Ovary (tissue), 9 donors: Measurements from ENCODE around the gene DOCK1. TPM values are rescaled to one million over a fixed set of nuclear protein-coding genes. Genes with fewer than 3 reads are reported as not detected.

Experiments
- DNase-seq, 5 donors: peaks; one replicate each; pipeline ENCODE4 v3.0.0-alpha.2; 2019 to 2020
- H3K27ac ChIP-seq, 2 donors: fragments of 200-600 bp; one replicate each; pipeline versions ENCODE4 v1.5.1 to v1.8.0; 2019 to 2022
- H3K27me3 ChIP-seq: fragments of 200-600 bp; one replicate; pipeline ENCODE4 v1.8.0; 2022
- H3K36me3 ChIP-seq: fragments of 200-600 bp; sonication (generic); one replicate; pipeline ENCODE4 v1.5.1; 2019
- H3K4me1 ChIP-seq: one replicate; pipeline ENCODE4 v1.8.1; 2013; ENCODE audit warnings: mild to moderate bottlenecking, moderate library complexity; ENCODE audit not compliant: insufficient read depth
- H3K4me3 ChIP-seq: fragments of 200-600 bp; sonication (generic); one replicate; pipeline ENCODE4 v1.5.1; 2017
- H3K9me3 ChIP-seq, 2 donors: fragments of 200-600 bp in 1 of 2; sonication (generic) in 1 of 2; one replicate each; pipeline versions ENCODE4 v1.5.1 to v1.8.1; 2013 to 2019; ENCODE audit warnings: mild to moderate bottlenecking in 1 of 2, moderate library complexity in 1 of 2
- CTCF ChIP-seq, 3 donors: fragments of 450-650 bp in 2 of 3; fragments of 200-600 bp in 1 of 3; IDR thresholded peaks; one replicate each; pipeline versions ENCODE4 v1.5.1 to v1.8.0; 2016 to 2022; ENCODE audit warnings: antibody characterized with exemption in 3 of 3, mild to moderate bottlenecking in 1 of 3
- EP300 ChIP-seq: sonication (generic); formaldehyde crosslinking; IDR thresholded peaks from one replicate; pipeline ENCODE4 v1.6.1; 2017; ENCODE audit warnings: antibody characterized with exemption
- POLR2A ChIP-seq: fragments of 450-650 bp; IDR thresholded peaks from one replicate; pipeline ENCODE4 v1.6.1; 2017; ENCODE audit warnings: antibody characterized with exemption, mild to moderate bottlenecking, moderate library complexity
- WGBS, 3 donors: extraction: QIAGEN DNeasy Blood & Tissue Kit in 1 of 3; methylation state at CpG; one replicate each; pipeline versions ENCODE4 v1.1.5 to v1.1.7; 2013 to 2017; 5-methylcytosine and 5-hydroxymethylcytosine counted together
- intact Hi-C, 4 donors: fragments of 100-400 bp; cut with DNase I; formaldehyde crosslinking; loops; one replicate each; pipeline versions ENCODE4 v1.11.0 to v1.15.1; 2022 to 2023
- polyA plus RNA-seq, 2 donors: library from polyadenylated mRNA; stranded (reverse); fragments of 200-250 nt in 1 of 2; fragments of 350-450 nt in 1 of 2; fragmentation: Illumina TruSeq in 1 of 2; extraction: RNeasy Lipid Tissue Mini Kit (QIAGEN cat#74804) in 1 of 2; gene quantifications; one replicate each; pipeline ENCODE4 v1.2.3, GENCODE V29; 2013 to 2014
- total RNA-seq, 7 donors: library from RNA; depleted of rRNA in 2 of 7; stranded (reverse); fragments of >200 nt in 2 of 7; fragmentation: NEBNext Ultra II Directional in 3 of 7; extraction: Animal tissue kit (Norgen Biotek cat#: 25700) in 3 of 7; gene quantifications; one replicate each; pipeline versions ENCODE4 v1.1.0 to v1.2.4, GENCODE V29; 2016 to 2023
- donor health status: DM: no; HTN: no; CAD: no; lungs with moderate emphysema.
- donor health status: DM: no; HTN: no; CAD: no.
- donor health status: Bipolar disorder and iron deficiency.
- donor health status: DM: yes; HTN: yes; CAD: no.
- donor health status: DM: no; HTN: no; CAD: no.
- donor health status: DM: yes; HTN: yes; CAD: no.

The DOCK1 gene
- total and polyA plus RNA-seq, 9 donors = 24.7 to 68.3 (median 51.1) TPM

GRCh38 chr10:126955934-126956711, 50.9 kb downstream of the DOCK1 start:
- Histone ChIP-seq H3K27ac (no peak overlapping the region), H3K27me3 (no peaks in the 10 kb centered on the region), H3K36me3 (no peaks in the 10 kb centered on the region), H3K9me3 (no peaks in the 10 kb centered on the region), H3K4me1 (peaks cover 3% of the 10 kb centered on the region), H3K4me3 (no peak overlapping the region)
- DNase-seq = no peak
- TF ChIP-seq POLR2A (no peak), EP300 (no peak), CTCF (IDR thresholded peaks at IDR 0.05) (no peak)
- intact Hi-C loops = no loop called here
- WGBS, 3 donors = 60 to 71% (median 68%) methylated on average over 16 of the region's 16 CpGs

GRCh38 chr10:126956712-126957108, 51.5 kb downstream of the DOCK1 start:
- intact Hi-C loops = no loop called here
- Histone ChIP-seq H3K27me3 (no peaks in the 10 kb centered on the region), H3K27ac (no peak overlapping the region), H3K4me3 (no peak overlapping the region), H3K36me3 (no peaks in the 10 kb centered on the region), H3K4me1 (peaks cover 3% of the 10 kb centered on the region), H3K9me3 (no peaks in the 10 kb centered on the region)
- WGBS, 3 donors = 64 to 78% (median 72%) methylated on average over 4 of the region's 4 CpGs
- no peak for TF ChIP-seq CTCF (IDR thresholded peaks at IDR 0.05)
- TF ChIP-seq EP300 = no peak
- no peak for TF ChIP-seq POLR2A
- no peak for DNase-seq

GRCh38 chr10:126957111-126957510, 51.9 kb downstream of the DOCK1 start:
- no peaks in the 10 kb centered on the region for H3K36me3 ChIP-seq

GRCh38 chr10:126959431-126959830, 54.2 kb downstream of the DOCK1 start:
- H3K36me3 ChIP-seq = no peaks in the 10 kb centered on the region
- no peak overlapping the region for H3K4me3 ChIP-seq
- no peak overlapping the region for H3K27ac ChIP-seq
- no peaks in the 10 kb centered on the region for H3K27me3 ChIP-seq
- H3K4me1 ChIP-seq = peaks cover 6% of the 10 kb centered on the region
- intact Hi-C loops = no loop called here
- no peak for DNase-seq
- no peaks in the 10 kb centered on the region for H3K9me3 ChIP-seq
- TF ChIP-seq EP300 (no peak), POLR2A (no peak), CTCF (IDR thresholded peaks at IDR 0.05) (no peak)
- 83 to 86% (median 86%) methylated on average over 4 of the region's 4 CpGs for WGBS, 3 donors

More at GRCh38 chr10:126957111-126957510, 51.9 kb downstream of the DOCK1 start:
- Histone ChIP-seq H3K4me1 (peaks cover 3% of the 10 kb centered on the region), H3K4me3 (no peak overlapping the region), H3K27ac (no peak overlapping the region), H3K27me3 (no peaks in the 10 kb centered on the region), H3K9me3 (no peaks in the 10 kb centered on the region)
- no peak for DNase-seq
- TF ChIP-seq EP300 = no peak
- no peak for TF ChIP-seq CTCF (IDR thresholded peaks at IDR 0.05)
- TF ChIP-seq POLR2A = no peak
- 52 to 69% (median 61%) methylated on average over 8 of the region's 8 CpGs for WGBS, 3 donors
- intact Hi-C loops = no loop called here
